ENCODE results near the gene XPNPEP1.
A peak's percentile ranks its signal among the peaks of the same experiment; 100 is the strongest.

Gene XPNPEP1

GRCh38 chr10:109861081-109861480, 62.2 kb downstream of the XPNPEP1 start:
- no peak for DNase-seq

DNA sequence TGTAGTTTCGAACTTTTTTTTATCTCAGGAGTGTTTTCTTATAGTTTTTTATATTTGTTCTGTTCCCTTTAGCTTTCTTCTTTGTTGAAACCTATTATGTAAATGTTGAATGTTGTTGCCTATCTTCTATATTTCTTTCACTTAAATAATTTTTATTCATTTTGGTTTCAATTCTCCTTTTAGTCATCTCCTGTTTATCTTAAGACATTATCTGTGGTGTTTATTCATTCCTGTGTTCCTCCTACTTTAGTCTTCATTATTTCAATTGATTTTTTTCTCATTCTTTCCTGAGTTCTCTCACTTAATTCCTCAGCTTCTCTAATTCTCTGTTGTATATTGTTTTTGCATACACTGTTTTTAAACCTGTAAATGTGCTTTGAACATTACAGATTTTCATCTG, 64.1 kb downstream of the XPNPEP1 start:
- DNase-seq = no peak

- no peak for DNase-seq
Observed at GRCh38 chr10:109855746-109856145, 67.6 kb downstream of the XPNPEP1 start.

- DNase-seq = no peak
Observed at GRCh38 chr10:109853921-109854320, 69.4 kb downstream of the XPNPEP1 start.

- DNase-seq = peak; percentile 26
Observed at GRCh38 chr10:109852475-109853037, 70.8 kb downstream of the XPNPEP1 start.

- DNase-seq = no peak
Observed at GRCh38 chr10:109851616-109852474, 71.5 kb downstream of the XPNPEP1 start.

GRCh38 chr10:109846832-109847231, 76.5 kb downstream of the XPNPEP1 start:
- no peak for DNase-seq

GRCh38 chr10:109845308-109845707, 78.0 kb downstream of the XPNPEP1 start:
- no peak for DNase-seq

DNA sequence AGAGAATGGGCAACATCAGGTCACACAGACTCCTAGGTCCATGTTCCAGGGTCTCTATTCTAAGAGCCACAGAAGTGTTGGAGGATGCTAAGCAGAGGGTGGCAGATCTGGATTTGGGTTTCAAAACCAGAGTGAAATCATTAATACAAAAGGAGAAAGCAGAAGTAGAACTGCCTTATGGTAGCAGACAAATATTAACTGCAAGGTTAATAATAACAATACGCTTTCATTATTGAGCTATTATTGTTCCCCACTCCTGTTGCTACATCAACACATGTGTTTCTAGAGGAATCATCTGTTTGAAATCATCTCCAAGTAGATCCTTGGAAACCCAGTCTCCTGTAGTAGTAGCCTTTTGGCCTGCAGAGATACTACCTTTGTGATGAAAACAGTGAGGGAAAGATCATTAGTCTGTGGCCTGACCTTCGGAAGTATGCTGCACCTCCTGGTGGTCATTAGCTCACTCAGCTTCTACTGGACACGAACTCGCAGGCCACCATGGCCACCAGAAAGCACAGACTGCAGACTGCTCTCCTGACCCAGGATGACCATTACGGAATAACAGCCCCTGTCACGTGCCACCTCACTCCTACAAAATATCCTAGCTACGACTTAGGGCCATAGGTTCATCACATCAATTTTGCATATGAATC, 84.6 kb downstream of the XPNPEP1 start:
- DNase-seq = no peak

DNA sequence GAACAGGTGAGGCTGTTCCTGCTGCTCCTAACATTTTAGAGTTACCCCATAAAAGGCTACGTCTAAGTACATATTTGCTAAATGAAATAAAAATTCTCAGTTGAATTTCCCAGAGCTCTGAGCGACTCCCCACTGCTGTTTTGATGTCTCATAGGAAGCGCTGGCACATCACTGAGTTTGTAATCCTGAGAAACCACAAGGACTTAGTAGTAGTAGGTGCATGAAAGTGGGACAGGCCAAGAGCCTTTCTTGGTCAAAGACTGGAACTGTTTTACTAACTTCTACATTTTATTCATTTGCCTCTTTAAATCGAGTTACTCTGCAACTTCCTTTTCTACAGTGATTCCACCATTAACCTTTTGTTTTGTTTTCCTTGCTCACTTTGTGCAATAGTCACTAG, 85.9 kb downstream of the XPNPEP1 start:
- DNase-seq = no peak

DNA sequence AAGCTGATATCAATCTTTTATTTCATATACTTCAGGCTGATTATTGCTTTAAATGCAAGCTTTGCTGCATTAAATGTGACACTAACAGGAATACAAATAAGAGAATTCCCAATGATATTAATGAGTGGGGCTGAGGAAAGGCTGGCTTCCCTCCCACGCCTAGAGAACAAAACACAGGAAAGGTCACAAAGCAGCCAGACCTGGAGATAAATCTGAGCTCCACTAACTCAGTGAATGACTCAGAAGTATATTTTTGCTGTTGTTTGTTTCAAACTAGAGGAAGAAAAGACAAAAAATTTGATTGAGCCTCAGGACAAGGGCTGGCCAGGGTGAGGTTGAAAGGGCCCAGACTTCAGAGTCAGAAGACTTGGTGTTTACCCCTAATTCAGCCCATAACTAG, 88.1 kb downstream of the XPNPEP1 start:
- no peak for DNase-seq

GRCh38 chr10:109831846-109832245, 91.5 kb downstream of the XPNPEP1 start:
- no peak for DNase-seq

- DNase-seq = no peak
Observed at GRCh38 chr10:109824206-109824605, 99.1 kb downstream of the XPNPEP1 start.

- no peak for DNase-seq
Observed at GRCh38 chr10:109823196-109823595, 100.1 kb downstream of the XPNPEP1 start.

- no peak for DNase-seq
Observed at GRCh38 chr10:109821672-109822071, 101.6 kb downstream of the XPNPEP1 start.

DNA sequence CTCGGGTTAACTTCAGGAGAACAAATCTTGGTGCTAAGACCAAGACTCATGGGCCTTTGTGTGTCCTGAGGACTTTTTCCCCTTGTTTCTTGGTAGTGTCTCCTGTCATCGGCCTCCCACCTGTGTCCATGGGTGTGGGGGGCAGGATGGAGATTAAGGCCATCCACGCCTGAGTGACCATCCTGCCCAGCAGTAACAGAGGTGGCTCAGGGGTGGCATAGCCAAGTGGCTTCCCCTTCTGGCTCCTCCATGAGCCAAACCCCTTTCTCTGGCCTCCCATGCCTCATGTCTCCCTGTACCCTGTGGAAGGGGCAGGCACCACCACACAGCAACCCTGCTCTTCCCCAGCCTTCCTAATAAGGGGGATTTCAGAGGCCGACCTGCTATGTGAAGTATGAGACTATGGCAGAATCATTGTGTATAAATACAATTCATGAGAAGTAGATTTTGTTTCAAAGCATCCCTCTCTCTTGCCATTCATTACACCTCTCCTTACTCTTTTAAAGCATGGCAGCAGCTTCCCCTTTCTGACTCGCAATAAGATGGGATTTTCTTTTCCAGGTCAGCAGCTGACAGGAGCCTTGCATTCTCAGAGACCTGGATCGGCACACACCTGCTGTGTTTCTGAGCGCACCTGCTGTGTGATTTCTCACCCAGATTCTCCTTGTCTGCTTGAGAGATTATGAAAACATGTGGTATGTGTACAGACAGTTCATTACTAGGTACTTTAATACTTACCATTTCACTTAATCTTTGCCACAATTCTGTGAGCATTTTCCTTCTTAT, 102.5 kb downstream of the XPNPEP1 start:
- DNase-seq = no peak

DNA sequence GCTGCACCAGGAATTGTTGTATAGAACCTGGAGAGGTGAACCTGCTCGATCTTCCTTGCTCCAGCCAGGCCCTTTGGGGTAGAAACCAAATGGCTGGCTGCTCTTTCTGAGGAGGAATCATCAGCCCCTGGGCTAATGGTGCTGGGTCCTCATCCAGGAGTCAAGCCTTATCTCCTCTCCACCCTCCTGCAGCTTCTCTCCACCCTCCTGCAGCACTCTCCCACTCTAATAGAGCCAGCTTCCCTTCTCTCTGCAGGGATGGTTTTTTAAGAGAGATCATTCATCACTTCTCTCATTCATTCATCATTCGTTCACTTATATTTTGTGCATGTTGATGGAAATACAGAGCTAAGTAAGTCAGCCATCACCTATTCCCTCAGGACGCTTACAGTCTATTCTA, 103.5 kb downstream of the XPNPEP1 start:
- no peak for DNase-seq
